ENCODE measurements around the gene CLRN2. TPM values are rescaled to one million over a fixed set of nuclear protein-coding genes. Genes with fewer than 3 reads are reported as not detected.

CLRN2 gene
- total RNA-seq, 6 experiments from 2014 or later = not detected

DNA sequence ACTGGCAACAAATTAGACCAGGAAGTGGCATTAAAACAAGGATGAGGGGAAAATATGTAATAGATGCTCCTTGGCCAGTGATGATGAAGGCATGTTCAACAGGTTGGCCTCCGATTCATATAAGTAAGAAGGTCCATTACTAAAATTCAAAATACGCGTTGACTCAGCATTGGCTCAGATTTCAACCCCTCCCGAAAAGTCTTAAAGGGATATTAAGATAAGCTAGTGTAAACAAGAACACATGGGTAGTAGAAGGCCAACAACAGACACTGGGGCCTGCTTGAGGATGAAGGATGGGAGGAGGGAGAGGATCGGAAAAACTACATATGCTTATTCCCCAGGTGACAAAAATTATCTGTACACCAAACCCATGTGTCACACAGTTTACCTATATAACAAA lies 42.9 kb downstream of the CLRN2 start:
- Mint-ChIP-seq H3K4me3 (no peak overlapping the region), H3K27ac (no peak overlapping the region), H3K36me3 (ENCODE audit: low read depth) (no peaks in the 10 kb centered on the region), H3K27me3 (ENCODE audit: insufficient read depth) (peaks cover 9% of the 10 kb centered on the region), H3K9me3 (no peaks in the 10 kb centered on the region), H3K4me1 (ENCODE audit: low read depth) (peaks cover 20% of the 10 kb centered on the region)
- no peak for DNase-seq
- no peak for TF ChIP-seq CTCF (IDR thresholded peaks at IDR 0.05)

DNA sequence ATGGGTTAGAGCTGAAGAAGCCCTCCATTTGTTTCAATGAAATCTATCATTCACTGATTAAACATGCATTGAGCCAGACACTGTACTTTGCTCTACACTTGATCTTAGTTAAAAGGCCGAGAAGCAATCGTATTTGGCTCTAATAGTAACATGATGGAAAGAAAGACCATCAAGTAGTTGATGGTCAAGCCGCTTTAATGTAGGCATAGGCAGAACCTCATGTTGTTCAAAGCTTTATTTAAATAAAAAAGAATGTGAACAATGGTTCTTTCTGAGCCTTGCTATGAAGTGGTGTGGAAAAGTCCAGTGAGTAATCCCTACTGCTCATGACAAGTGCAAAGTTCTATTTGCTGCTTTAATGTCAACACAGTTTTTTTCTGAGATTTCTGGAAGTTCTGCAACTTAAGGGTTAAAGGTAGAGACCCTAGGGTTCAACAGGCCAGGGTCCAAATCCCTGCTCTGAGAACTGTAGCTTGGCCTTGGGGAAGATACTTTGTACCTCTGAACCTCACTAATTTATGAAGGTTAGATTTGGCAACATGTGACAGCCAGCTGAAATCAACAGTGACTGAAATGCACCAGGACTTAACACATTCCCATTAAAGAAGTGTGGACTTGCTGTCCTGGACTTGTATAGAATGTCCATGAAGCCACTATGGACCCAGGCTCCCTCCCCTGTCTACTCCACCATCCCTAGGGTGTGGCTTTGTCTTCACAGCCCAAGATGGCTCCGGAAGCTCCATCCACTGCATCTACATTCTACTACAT lies 44.2 kb downstream of the CLRN2 start:
- TF ChIP-seq CTCF (IDR thresholded peaks at IDR 0.05) = no peak
- Mint-ChIP-seq H3K36me3 (ENCODE audit: low read depth) (no peaks in the 10 kb centered on the region), H3K27me3 (ENCODE audit: insufficient read depth) (peaks cover 9% of the 10 kb centered on the region), H3K9me3 (no peaks in the 10 kb centered on the region), H3K27ac (no peak overlapping the region), H3K4me3 (no peak overlapping the region), H3K4me1 (ENCODE audit: low read depth) (peaks cover 20% of the 10 kb centered on the region)
- no peak for DNase-seq

DNA sequence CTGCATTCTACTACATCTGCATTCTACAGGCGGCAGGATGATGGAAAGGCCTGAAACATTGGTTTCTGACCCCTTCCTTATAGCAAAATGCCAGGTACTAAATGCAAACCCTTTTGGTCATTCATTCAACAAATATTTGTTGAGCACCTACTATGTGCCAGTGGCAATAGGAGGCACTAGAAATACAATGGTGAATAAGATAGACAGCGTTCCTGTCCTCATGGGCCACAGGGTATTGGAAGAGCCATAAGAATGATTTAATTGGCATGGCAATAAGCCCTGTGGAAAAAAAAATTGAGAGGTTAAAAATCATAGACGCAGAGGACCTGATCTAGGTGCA lies 44.7 kb downstream of the CLRN2 start:
- no peak overlapping the region for H3K27ac Mint-ChIP-seq
- peaks cover 6% of the 10 kb centered on the region for H3K27me3 Mint-ChIP-seq (ENCODE audit: insufficient read depth)

GRCh38 chr4:17560065-17560673 lies 45.2 kb downstream of the CLRN2 start:
- H3K27ac Mint-ChIP-seq = no peak overlapping the region
- H3K4me3 Mint-ChIP-seq = no peak overlapping the region
- TF ChIP-seq CTCF (IDR thresholded peaks at IDR 0.05) = no peak
- peaks cover 4% of the 10 kb centered on the region for H3K27me3 Mint-ChIP-seq (ENCODE audit: insufficient read depth)
- no peaks in the 10 kb centered on the region for H3K9me3 Mint-ChIP-seq
- H3K4me1 Mint-ChIP-seq (ENCODE audit: low read depth) = peaks cover 20% of the 10 kb centered on the region
- no peak for DNase-seq
- no peaks in the 10 kb centered on the region for H3K36me3 Mint-ChIP-seq (ENCODE audit: low read depth)

More for the DNA sequence above, 44.7 kb downstream of the CLRN2 start:
- H3K9me3 Mint-ChIP-seq = no peaks in the 10 kb centered on the region
- H3K36me3 Mint-ChIP-seq (ENCODE audit: low read depth) = no peaks in the 10 kb centered on the region
- TF ChIP-seq CTCF (IDR thresholded peaks at IDR 0.05) = no peak
- H3K4me1 Mint-ChIP-seq (ENCODE audit: low read depth) = peaks cover 20% of the 10 kb centered on the region
- no peak overlapping the region for H3K4me3 Mint-ChIP-seq
- DNase-seq = no peak

GRCh38 chr4:17561195-17561909 lies 46.4 kb downstream of the CLRN2 start:
- H3K27ac Mint-ChIP-seq = peak overlapping the region; percentile 36

More at GRCh38 chr4:17561195-17561909, 46.4 kb downstream of the CLRN2 start:
- peaks cover 20% of the 10 kb centered on the region for H3K4me1 Mint-ChIP-seq (ENCODE audit: low read depth)
- TF ChIP-seq CTCF (IDR thresholded peaks at IDR 0.05) = no peak
- H3K4me3 Mint-ChIP-seq = no peak overlapping the region
- no peaks in the 10 kb centered on the region for H3K9me3 Mint-ChIP-seq
- H3K36me3 Mint-ChIP-seq (ENCODE audit: low read depth) = no peaks in the 10 kb centered on the region
- H3K27me3 Mint-ChIP-seq (ENCODE audit: insufficient read depth) = no peaks in the 10 kb centered on the region; the same call in 1 of the 2 replicates
- DNase-seq = peak; percentile 89
